K562 (cell line): ENCODE measurements around the gene ADAMTS7. TPM values are rescaled to one million over a fixed set of nuclear protein-coding genes. Genes with fewer than 3 reads are reported as not detected.

ENCODE experiments used
- ATAC-seq: fragments of 200-7000 bp; cut with Tn5 transposase; 3 replicates; pipeline ENCODE4 v1.9.1; 2020; ENCODE audit warnings: moderate library complexity
- BruUV-seq: library from RNA; stranded (reverse); fragments of 400-500 nt; replicated peaks from 2 replicates; lab custom pipeline; 2021; lab: Mats Ljungman, UMichigan
- CTCF ChIA-PET: fragments of 300-600 bp; formaldehyde crosslinking; extraction: SDS; loops from one replicate; lab custom pipeline; 2021; ENCODE audit warnings: low intra/inter-chr PET ratio; lab: Yijun Ruan, JAX
- POLR2A ChIA-PET: fragments of 300-600, 350-650 bp; sonication (Branson Sonifier 250); formaldehyde crosslinking; extraction: SDS; loops from one replicate; lab custom pipeline; 2021; ENCODE audit warnings: antibody characterized with exemption, inconsistent platforms; lab: Yijun Ruan, JAX
- DNase-seq, 4 experiments: peaks; one replicate each; pipeline versions ENCODE4 v3.0.0 to v3.0.0-alpha.2; 2011 to 2018; ENCODE audit warnings: low spot score in 3 of 4, mixed read lengths in 3 of 4; ENCODE audit errors: extremely low read depth in 1 of 4
- FAIRE-seq: peaks from 2 replicates; lab custom pipeline; 2011; peaks lifted over from hg19 to GRCh38; lab: Jason Lieb, UNC
- H2AFZ ChIP-seq: 2 replicates; pipeline ENCODE4 v1.6.0; 2011; ENCODE audit warnings: low read depth, low read length, control low read depth, inconsistent platforms
- H3K27ac ChIP-seq: fragments of 200-600 bp; 3 replicates; pipeline ENCODE4 v1.8.0; 2011; ENCODE audit warnings: low read depth, mild to moderate bottlenecking, control low read depth, inconsistent platforms, low read length, moderate library complexity, mixed read lengths; ENCODE audit errors: extremely low read depth
- H3K27me3 ChIP-seq, 2 experiments: fragments of 300-600 bp in 1 of 2; 2 replicates in 1 of 2; 3 replicates in 1 of 2; pipeline versions ENCODE4 v1.6.0 to v1.8.0; 2011; ENCODE audit warnings: inconsistent platforms in 2 of 2, low read length in 2 of 2, mild to moderate bottlenecking in 1 of 2, mixed read lengths in 1 of 2, moderate library complexity in 1 of 2; ENCODE audit not compliant: control insufficient read depth in 2 of 2, insufficient read depth in 2 of 2
- H3K36me3 ChIP-seq: fragments of 300-600 bp; 3 replicates; pipeline ENCODE4 v1.8.0; 2011; ENCODE audit warnings: mild to moderate bottlenecking, low read length, inconsistent platforms; ENCODE audit not compliant: control insufficient read depth, insufficient read depth
- H3K4me1 ChIP-seq, 2 experiments: fragments of 200-600 bp in 1 of 2; replicated peaks in 1 of 2; 2 replicates in 1 of 2; 3 replicates in 1 of 2; pipeline versions ENCODE4 v1.5.1 to v1.8.0; 2011; ENCODE audit warnings: inconsistent platforms in 2 of 2, low read length in 2 of 2, mild to moderate bottlenecking in 1 of 2, mixed read lengths in 1 of 2, moderate library complexity in 1 of 2; ENCODE audit not compliant: control insufficient read depth in 2 of 2, insufficient read depth in 2 of 2
- H3K4me2 ChIP-seq: 2 replicates; pipeline ENCODE4 v1.6.1; 2011; ENCODE audit warnings: low read length, control low read depth, inconsistent platforms, mixed read lengths; ENCODE audit not compliant: insufficient read depth
- H3K4me3 ChIP-seq: fragments of 200-600 bp; sonication (generic), shearing (Covaris generic); 2 replicates; pipeline ENCODE4 v1.5.1; 2016; ENCODE audit warnings: control low read depth, inconsistent platforms
- H3K79me2 ChIP-seq: fragments of 200-600 bp; 3 replicates; pipeline ENCODE4 v1.8.0; 2011; ENCODE audit warnings: low read length, inconsistent platforms; ENCODE audit not compliant: control insufficient read depth, insufficient read depth
- H3K9ac ChIP-seq, 2 experiments: 2 replicates each; pipeline versions ENCODE4 v1.6.0 to v1.6.1; 2011; ENCODE audit warnings: low read depth in 2 of 2, low read length in 2 of 2, control low read depth in 1 of 2, inconsistent platforms in 1 of 2, mild to moderate bottlenecking in 1 of 2, mixed read lengths in 1 of 2; ENCODE audit not compliant: insufficient read depth in 1 of 2
- H3K9me1 ChIP-seq: one replicate; pipeline ENCODE4 v1.6.0; 2011; ENCODE audit warnings: inconsistent platforms, mild to moderate bottlenecking, low read length, moderate library complexity; ENCODE audit not compliant: control insufficient read depth, insufficient read depth
- H3K9me3 ChIP-seq: replicated peaks from 2 replicates; pipeline ENCODE4 v1.5.1; 2011; ENCODE audit warnings: low read depth, low read length, inconsistent platforms; ENCODE audit not compliant: control insufficient read depth, insufficient read depth
- H4K20me1 ChIP-seq: replicated peaks from 2 replicates; pipeline ENCODE4 v1.6.1; 2011; ENCODE audit warnings: low read length, inconsistent platforms, mixed read lengths; ENCODE audit not compliant: control insufficient read depth, insufficient read depth
- AFF1 ChIP-seq, 2 experiments: fragments of 450-650 bp; IDR thresholded peaks; 2 replicates each; pipeline ENCODE4 v1.6.1; 2018; ENCODE audit warnings: mild to moderate bottlenecking in 2 of 2, low read depth in 1 of 2; ENCODE audit not compliant: partially characterized antibody in 2 of 2
- BACH1 ChIP-seq: fragments of 200-800 bp; sonication (Bioruptor generic); IDR thresholded peaks from 2 replicates; pipeline ENCODE4 v1.6.1; 2016; ENCODE audit warnings: missing genetic modification characterization, missing compliant biosample characterization
- CBX5 ChIP-seq: IDR thresholded peaks from 2 replicates; pipeline ENCODE4 v1.6.1; 2014; ENCODE audit warnings: low read depth, borderline replicate concordance
- NFIX ChIP-seq: fragments of 250-450 bp; sonication (Bioruptor Pico); IDR thresholded peaks from 2 replicates; pipeline ENCODE4 v1.4.0; 2020; ENCODE audit warnings: low read depth, mild to moderate bottlenecking, moderate library complexity
- NR2F6 ChIP-seq: fragments of 450-650 bp; formaldehyde crosslinking; IDR thresholded peaks from 2 replicates; pipeline ENCODE4 v1.4.0; 2020; ENCODE audit warnings: mild to moderate bottlenecking
- PPARD ChIP-seq: fragments of 250-450 bp; sonication (Bioruptor Pico); IDR thresholded peaks from 2 replicates; pipeline ENCODE4 v1.8.0; 2022; ENCODE audit warnings: inconsistent platforms, mild to moderate bottlenecking, moderate library complexity
- RBM22 ChIP-seq: fragments of 200-400 bp; formaldehyde crosslinking; IDR thresholded peaks from 2 replicates; pipeline ENCODE4 v1.6.1; 2018; ENCODE audit warnings: low read length, low read depth; ENCODE audit not compliant: poor library complexity, severe bottlenecking
- SRF ChIP-seq, 2 experiments: fragments of 250-450, 450-650 bp in 1 of 2; sonication (Bioruptor Pico) in 1 of 2; sonication (generic) in 1 of 2; formaldehyde crosslinking; IDR thresholded peaks; 2 replicates each; pipeline versions ENCODE4 v1.5.0 to v1.5.1; 2020 to 2022; ENCODE audit warnings: mild to moderate bottlenecking in 1 of 2, missing genetic modification reagents in 1 of 2
- SUPT5H ChIP-seq: fragments of 450-650 bp; IDR thresholded peaks from 2 replicates; pipeline ENCODE4 v1.6.1; 2016
- U2AF2 ChIP-seq: fragments of 200-400 bp; formaldehyde crosslinking; optimal IDR thresholded peaks from 2 replicates; pipeline ENCODE3; 2017; ENCODE audit warnings: low read depth, mild to moderate bottlenecking, low read length
- ZNF75A ChIP-seq: fragments of 450-650 bp; formaldehyde crosslinking; IDR thresholded peaks from 2 replicates; pipeline ENCODE4 v1.4.0; 2020; ENCODE audit warnings: mild to moderate bottlenecking
- WGBS: fragments of 100-300 bp; shearing (Covaris generic); methylation state at CpG from one replicate; pipeline ENCODE4 v1.1.6; 2016; ENCODE audit warnings: low coverage, mixed read lengths; ENCODE audit not compliant: insufficient coverage; ENCODE audit errors: missing lambda C conversion rate; 5-methylcytosine and 5-hydroxymethylcytosine counted together
- in situ Hi-C: fragments of 300-500 bp; cut with MboI; formaldehyde crosslinking; loops from 4 replicates; pipeline ENCODE4 v1.15.0; 2018; ENCODE audit warnings: inconsistent platforms, mixed read lengths
- intact Hi-C: fragments of 100-400 bp; cut with micrococcal nuclease; formaldehyde crosslinking; loops from 2 replicates; pipeline ENCODE4 v1.14.2; 2022
- polyA plus RNA-seq, 8 experiments: library from polyadenylated mRNA; depleted of rRNA in 4 of 8; stranded (reverse) in 5 of 8; unstranded in 3 of 8; fragments of >200 nt; fragmentation: Nextera tagmentation in 2 of 8; fragmentation: Illumina TruSeq in 1 of 8; extraction: Ambion mirVana in 2 of 8; extraction: Trizol in 1 of 8; gene quantifications; 2 replicates each; pipeline versions ENCODE4 v1.2.1 to v1.2.3, GENCODE V29; 2011 to 2014; ENCODE audit warnings: inconsistent platforms in 1 of 8, missing spikeins in 1 of 8
- total RNA-seq, 7 experiments: library from RNA; depleted of rRNA in 6 of 7; stranded (reverse); fragments of >200 nt in 6 of 7; fragmentation: Illumina TruSeq in 2 of 7; extraction: Trizol in 2 of 7; gene quantifications; 2 replicates each; pipeline versions ENCODE4 v1.2.1 to v1.2.3, GENCODE V29; 2011 to 2021; ENCODE audit warnings: low replicate concordance in 1 of 7

Gene ADAMTS7
- total and polyA plus RNA-seq, 9 of the 15 experiments (the other 6 are each of a cell fraction or from before 2014, with no cell fraction given), result 0.05 to 0.07 TPM; not detected in 7

GRCh38 chr15:78842519-78842918 lies 31.3 kb upstream of the ADAMTS7 start:
- WGBS, result 2% methylated on average over 3 of the region's 3 CpGs
- Histone ChIP-seq H4K20me1 (0 out of 2 replicates have a peak, but pooled peaks cover 4% of the 10 kb centered on the region), H3K4me1 (no peaks in the 10 kb centered on the region), H3K36me3 (no peaks in the 10 kb centered on the region), H3K79me2 (no peaks in the 10 kb centered on the region), H3K27ac (no peak overlapping the region), H3K9me1 (no peaks in the 10 kb centered on the region), H2AFZ (no peak overlapping the region), H3K4me3 (no peak overlapping the region), H3K27me3 (peaks cover 11 to 27% of the 10 kb centered on the region in 2 experiments; a peak in 4 of 5 replicates), H3K9ac (no peak overlapping the region), H3K4me2 (no peak overlapping the region), H3K9me3 (no peaks in the 10 kb centered on the region)
- in situ Hi-C loops (no loop called here), intact Hi-C loops (no loop called here)
- BruUV-seq, result no TSS peak
- FAIRE-seq (no peak), ATAC-seq (no peak), DNase-seq (peak in 1 of 4 experiments; percentile 1)
- CTCF ChIA-PET, result no interaction called here
- TF ChIP-seq NFIX (CRISPR knock-in tag) (no peak), SRF (CRISPR knock-in tag; IDR thresholded peaks at IDR 0.05) (no peak)
- POLR2A ChIA-PET, result interaction anchor here (0.6 to 1.2 kb wide), 2 partner anchors 30 to 105 kb away, joined by 3 read pairs; partner anchors contain the start of gene MORF4L1

- 0 out of 2 replicates have a peak, but pooled peaks cover 4% of the 10 kb centered on the region for H4K20me1 ChIP-seq
- WGBS, result 6% methylated on average over 4 of the region's 6 CpGs
- POLR2A ChIA-PET, result interaction anchor here (0.6 kb wide), 2 partner anchors 104 to 598 kb away, joined by 3 read pairs; no protein-coding TSS in a partner anchor
- no peak overlapping the region for H3K4me3 ChIP-seq
- FAIRE-seq (no peak), DNase-seq (peak in 1 of 4 experiments; percentile 3), ATAC-seq (no peak)
- CTCF ChIA-PET, result interaction anchor here (0.5 kb wide), 1 partner anchor 24 kb away, joined by 3 read pairs; no protein-coding TSS in a partner anchor
- no TSS peak for BruUV-seq
- H3K27ac ChIP-seq, result no peak overlapping the region
- no peak overlapping the region for H3K9ac ChIP-seq
- H2AFZ ChIP-seq, result no peak overlapping the region
- H3K4me1 ChIP-seq, result no peaks in the 10 kb centered on the region; a peak in 1 of 5 replicates
- H3K36me3 ChIP-seq, result no peaks in the 10 kb centered on the region
- H3K9me1 ChIP-seq, result no peaks in the 10 kb centered on the region
- no peaks in the 10 kb centered on the region for H3K79me2 ChIP-seq
- in situ Hi-C loops (no loop called here), intact Hi-C loops (no loop called here)
- no peaks in the 10 kb centered on the region for H3K9me3 ChIP-seq
- H3K27me3 ChIP-seq, result peaks cover 11 to 31% of the 10 kb centered on the region in 2 experiments; a peak in 4 of 5 replicates
- no peak overlapping the region for H3K4me2 ChIP-seq
- TF ChIP-seq BACH1 (tag) (no peak), SUPT5H (no peak), PPARD (no peak), ZNF75A (no peak), AFF1 (IDR thresholded peaks at IDR 0.05; ENCODE audit: low read depth in 1 of 2, partially characterized antibody in 2 of 2) (no peak), CBX5 (no peak), U2AF2 (no peak), NR2F6 (CRISPR knock-in tag) (no peak), RBM22 (no peak)
These were observed 30.6 kb upstream of the ADAMTS7 start for GRCh38 chr15:78841891-78842290.
